Pulmonary artery endothelial cell (primary cell): Measurements from ENCODE around the gene UNC13A. TPM values are rescaled to one million over a fixed set of nuclear protein-coding genes. Genes with fewer than 3 reads are reported as not detected.
"Not testable (repeated sequence)": the region's sequence is repeated elsewhere in the genome, so short reads cannot be mapped to it uniquely, and the experiment has no call there.

Source experiments
- DNase-seq: peaks from one replicate; pipeline ENCODE4 v3.0.0-alpha.2; 2011; ENCODE audit warnings: low read depth, low spot score
- total RNA-seq: library from RNA; depleted of rRNA; stranded (reverse); fragments of >200 nt; gene quantifications from 2 replicates; pipeline ENCODE4 v1.2.3, GENCODE V29; 2014

UNC13A gene
- total RNA-seq, 1 donor from 2014 or later, result under 0.01 TPM

DNA sequence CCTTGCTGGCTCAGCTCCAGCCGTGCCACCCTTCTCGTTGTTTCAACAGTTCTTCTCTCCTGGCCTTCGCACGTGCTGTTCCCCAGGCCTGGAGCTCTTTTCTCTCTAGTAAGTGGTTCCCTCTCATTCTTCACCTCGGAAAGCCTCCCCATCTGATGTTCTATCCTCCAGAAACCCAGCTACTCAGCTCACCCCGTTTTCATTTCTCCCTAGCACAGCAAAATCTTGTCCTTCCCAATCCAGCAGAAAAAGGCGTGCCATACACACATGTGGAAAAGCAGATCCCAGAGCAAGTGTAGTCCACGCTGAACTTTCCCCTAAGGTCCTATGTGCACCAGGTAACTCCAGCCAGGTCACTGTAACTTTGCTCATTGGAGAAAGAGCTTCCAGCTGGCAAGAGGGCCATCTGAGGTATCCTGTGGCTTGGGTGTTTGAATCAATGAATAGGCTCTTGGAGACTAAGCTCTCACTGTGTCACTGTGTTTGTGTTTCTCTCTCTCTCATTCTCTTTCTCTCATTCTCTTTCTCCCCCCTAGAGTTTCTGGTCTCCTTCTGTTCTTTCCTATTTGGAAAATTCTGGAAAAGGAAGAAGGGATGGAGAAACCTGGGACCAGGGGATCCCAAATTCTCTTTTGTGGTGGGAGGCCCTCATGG, 83.7 kb downstream of the UNC13A start:
- DNase-seq, result no peak

DNA sequence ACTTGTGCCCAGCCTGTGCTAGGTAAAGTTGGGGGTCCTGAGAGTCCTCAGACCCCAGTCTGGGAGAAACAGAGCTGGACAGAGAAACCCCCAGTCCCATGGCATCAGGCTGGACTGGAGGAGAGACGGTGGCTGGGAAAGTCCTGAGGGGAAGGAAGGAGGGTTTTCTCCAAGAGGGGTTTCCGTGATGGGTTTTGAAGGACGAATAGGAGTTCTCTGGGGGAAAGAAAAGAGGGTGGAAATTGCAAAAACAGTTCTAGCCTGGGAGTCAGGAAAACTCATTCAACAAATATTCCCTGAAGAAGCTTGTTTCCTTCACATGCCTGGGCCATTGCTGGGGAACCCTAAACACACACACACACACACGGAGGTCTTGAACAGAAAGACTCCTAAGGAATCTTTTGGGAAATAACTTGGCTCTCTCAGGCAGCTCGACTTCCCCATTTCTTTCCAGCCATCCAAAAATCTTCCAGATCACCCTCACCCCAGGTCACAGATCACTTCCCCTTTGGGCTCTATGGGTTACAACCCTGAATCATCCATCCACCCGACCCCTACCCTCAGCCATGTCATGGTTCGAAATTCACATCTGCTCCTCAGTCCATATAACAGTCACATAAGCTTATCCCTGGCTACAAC, 85.2 kb downstream of the UNC13A start:
- DNase-seq, result no peak

DNA sequence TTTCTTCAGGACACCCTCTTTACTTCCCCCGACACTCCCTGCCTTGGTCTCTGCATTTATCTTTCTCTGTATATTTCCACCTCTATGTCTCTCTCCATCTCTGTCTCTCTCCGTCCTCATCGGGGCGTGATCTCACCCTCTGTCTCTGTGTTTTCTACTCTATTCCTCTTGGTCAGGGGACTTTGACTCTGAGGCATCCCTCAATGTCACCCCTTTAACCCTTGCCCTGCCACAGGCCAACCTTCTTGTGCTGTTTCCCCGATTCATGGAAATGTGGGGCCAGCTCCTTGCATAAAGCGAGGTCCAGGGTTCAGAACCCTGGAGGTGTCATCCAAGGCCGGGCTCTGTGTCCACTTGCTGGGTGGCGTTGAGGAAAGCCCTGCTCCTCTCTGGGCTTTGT, 85.9 kb downstream of the UNC13A start:
- no peak for DNase-seq

DNA sequence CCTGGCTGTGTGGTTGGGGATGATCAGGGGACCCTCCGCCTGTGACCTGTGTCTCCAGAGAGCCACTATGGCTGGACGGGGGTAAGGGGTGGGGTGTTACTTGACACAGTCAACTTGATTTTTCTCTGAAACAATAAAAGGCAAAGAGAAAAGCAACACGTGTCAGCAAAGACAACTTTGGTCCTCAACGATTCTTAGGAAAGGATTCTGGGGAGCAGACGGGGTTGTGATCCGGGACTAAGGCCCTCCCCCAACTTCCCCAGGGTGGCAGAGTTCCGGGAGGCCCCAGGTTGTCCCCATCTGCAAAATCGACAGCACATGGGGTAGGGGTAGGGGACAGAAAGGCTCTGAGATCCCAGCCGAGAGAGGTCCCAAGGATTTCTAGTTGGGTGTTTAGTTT, 86.5 kb downstream of the UNC13A start:
- DNase-seq, result no peak

DNA sequence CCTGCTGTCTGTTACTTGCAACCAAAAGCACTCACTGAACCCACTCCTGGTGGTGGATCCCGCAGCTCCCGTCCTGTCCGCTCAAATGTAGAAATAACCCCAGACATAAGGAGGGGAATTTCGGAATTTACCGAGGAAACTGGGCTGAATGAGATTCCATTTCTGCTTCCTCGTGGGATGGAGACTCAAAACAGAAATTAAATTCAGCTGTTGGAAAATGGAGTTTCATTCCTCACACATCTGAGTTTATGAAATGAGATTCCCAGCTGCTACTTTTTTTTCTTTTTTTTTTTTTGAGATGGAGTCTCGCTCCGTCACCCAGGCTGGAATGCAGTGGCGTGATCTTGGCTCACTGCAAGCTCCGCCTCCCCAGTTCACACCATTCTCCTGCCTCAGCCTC, 88.4 kb downstream of the UNC13A start:
- DNase-seq, result no peak

DNA sequence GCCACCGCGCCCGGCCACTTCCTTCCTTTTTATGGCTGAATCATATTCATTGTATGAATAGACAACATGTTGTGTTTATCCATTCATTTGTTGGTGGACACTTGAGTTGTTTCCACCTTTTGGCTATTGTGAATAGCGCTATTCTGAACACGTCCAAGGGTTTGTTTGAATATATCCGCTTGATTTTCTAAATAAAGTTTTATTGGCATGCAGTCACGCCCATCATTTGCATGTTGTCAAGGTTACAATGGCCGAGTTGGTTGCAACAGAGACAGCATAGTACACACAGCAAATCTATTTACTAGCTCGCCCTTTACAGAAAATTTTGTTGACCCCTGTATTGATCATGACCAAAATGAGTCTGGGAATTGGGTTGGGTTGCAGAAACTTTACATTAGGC, 89.2 kb downstream of the UNC13A start:
- no peak for DNase-seq

DNA sequence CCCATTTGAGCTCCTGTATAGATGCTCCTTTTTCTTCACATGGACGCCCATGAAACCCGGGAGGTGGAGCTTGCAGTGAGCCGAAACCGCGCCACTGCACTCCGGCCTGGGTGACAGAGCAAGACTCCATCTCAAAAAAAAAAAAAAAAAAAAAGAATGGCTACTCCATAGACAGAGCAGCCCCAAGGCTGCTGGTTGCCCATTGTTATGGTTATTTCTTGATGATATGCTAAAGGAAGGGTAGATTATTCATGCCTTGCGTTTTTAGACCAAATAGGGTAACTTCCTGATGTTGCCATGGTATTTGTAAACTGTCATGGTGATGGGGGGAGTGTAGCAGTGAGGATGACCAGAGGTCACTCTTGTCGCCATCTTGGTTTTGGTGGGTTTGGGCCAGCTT, 90.1 kb downstream of the UNC13A start:
- not testable (repeated sequence) for DNase-seq

DNA sequence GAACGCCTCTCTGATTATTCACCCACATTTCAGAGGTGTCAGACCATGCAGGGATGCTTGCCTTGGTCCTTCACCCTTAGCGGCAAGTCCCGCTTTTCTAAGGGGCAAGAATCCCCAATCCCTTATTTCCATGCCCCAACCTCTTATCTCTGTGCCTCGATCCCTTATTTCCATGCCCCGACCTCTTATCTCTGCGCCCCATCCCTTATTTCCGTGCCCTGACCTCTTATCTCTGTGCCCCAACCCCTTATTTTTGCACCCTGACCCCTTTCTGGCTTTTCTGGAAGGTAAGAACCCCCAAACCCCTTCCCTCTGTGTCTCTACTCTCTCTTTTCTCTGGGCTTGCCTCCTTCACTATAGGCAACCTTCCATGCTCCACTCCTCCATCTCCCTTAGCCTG, 93.9 kb downstream of the UNC13A start:
- not testable (repeated sequence) for DNase-seq

DNA sequence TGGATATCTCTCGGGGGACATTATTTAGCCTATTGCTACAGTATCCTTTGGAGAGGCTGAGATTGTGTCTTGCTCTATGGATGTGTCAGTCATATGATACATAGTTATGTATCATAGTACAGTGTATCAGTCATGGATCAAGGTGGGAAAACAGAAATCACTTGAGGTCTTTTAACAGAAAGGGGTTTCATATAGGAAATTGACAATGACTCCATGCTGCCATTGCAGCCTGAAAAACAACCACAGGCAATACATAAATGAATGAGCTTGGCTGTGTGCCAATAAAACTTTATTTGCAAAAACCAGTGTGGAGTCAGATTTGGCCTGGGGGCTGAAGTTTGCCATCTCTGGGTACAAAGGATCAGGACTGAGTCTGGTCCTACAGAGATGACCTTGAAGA, 97.3 kb downstream of the UNC13A start:
- no peak for DNase-seq

DNA sequence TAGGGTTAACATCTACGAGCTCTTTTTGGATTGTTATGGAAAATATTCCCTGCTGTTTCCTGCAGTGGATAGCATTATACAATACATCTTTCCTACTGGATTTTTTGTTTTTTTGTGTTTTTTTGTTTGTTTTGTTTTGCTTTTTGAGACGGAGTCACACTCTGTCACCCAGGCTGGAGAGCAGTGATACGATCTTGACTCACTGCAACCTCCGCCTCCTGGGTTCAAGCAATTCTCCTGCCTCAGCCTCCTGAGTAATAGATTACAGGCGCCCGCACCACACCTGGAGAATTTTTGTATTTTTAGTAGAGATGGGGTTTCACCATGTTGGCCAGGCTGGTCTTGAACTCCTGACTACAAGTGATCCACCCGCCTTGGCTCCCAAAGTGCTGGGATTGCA, 102.8 kb downstream of the UNC13A start:
- not testable (repeated sequence) for DNase-seq

DNA sequence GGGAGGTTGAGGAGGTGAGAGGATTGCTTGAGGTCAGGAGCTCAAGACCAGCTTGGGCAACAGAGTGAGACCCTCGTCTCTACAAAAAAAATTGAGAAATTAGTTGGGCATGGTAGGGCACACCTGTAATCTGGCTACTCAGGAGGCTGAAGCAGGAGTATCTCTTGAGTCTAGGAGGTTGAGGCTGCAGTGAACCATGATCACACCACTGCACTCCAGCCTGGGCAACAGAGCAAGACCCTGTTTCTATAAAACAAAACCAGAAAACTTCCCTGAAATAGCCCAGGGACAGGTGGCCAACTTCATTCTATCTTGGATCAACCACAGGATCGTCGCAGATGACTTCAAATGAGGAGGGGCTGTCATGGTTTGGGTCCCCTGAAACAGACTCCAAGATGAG, 104.0 kb downstream of the UNC13A start:
- no peak for DNase-seq

DNA sequence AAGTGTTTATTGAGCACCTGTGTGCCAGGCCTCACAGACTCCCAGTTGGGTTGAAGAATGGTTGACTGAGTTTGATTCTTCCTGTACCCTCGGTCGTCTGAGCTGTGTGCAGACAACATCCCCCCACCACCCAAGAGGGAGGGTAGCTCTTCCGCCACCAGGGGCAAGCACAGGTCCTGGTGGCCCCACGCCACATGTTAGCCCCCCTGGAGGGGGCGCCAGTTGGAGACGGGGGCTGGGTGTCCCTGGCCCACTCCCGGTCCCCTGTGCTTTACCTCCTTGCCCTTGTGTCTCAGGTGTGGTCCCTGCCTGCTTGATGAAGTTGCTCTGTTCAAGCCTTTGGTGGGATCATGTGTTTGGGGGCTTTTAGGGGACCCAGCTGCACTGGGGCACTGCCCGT, 105.5 kb downstream of the UNC13A start:
- no peak for DNase-seq

DNA sequence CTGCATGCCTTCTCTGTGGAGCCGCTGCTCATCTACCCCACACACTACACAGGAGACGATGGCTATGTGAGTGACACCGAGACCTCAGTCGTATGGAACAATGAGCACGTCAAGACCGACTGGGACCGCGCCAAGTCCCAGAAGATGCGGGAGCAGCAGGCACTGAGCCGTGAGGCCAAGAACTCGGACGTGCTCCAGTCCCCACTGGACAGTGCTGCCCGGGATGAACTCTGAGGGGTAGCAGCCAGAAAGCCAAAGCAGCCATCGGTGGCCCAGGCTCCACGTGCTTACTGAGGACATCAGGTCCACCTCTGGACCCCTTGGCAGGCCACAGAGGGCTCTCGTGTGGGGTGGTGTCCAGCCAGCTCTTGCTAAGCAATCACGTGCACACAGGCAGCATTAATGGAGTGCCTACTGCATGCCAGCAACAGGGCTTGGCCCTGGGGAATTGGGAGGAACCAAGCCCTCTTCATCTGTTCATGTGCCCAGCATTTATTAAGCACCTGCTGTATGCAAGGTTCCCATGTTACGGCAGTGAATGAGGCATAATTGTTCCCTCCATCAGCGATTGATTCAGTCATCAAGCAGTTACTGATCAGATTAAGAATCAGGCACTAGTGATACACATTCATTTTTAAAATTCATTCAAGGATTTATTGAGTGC, 106.8 kb downstream of the UNC13A start:
- DNase-seq, result no peak

DNA sequence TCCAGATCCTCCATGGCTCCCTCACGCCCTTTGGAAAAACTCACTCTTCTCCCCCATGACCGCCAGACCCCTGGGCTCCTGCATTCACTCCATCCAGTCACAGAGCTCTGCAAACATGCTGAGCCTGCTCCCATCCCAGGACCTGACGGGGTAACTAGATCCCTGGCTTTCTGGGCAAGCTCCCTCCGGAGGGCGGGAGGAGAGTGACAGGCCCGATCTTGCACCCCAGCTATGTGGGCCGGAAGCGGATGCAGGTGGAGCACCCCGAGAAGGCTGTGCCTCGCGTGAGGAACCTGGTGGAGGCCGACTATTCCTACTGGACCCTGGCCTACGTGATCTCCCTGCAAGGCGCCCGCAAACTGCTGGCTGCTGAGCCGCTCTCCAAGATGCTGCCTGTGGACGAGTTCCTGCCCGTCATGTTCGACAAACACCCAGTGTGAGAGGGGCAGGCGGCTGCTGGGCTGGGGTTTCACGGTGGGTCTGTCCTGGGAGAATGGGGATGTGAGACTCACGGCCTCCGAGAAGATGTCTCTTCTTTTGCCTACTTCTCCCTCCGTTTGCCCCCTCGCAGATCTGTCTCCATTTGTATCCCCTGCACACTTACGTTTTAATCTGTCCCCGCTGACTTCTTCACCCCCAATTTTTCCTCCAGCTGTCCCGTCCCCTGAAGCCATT, 107.5 kb downstream of the UNC13A start:
- no peak for DNase-seq

DNA sequence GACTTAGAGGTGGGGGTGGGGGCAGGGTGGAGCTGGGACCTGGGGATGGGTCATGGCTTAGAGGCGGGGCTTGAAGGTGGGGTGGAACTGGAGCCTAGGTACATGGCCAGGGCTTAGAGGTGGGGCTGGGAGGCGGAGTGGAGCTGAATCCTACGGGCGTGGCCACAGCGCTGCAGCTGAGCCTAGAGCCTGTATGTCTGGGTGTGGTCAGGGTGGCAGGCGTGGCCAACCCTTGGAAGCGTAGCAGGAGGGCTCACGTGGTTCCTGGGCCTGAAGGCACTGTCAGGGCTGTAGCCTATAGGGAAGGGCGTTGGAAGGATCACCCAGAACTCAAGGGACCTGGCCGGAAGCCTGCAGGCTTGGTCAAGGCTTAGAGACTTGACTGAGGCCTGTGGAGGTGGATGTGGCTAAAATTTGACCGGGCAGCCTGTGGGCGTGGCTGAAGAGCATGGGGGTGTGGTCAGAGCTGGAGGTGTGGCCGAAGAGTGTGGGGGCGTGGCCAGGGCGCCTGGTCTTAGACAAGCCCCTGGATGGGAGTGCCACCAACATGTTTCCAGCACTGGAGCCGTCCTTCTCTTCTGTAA, 108.4 kb downstream of the UNC13A start:
- DNase-seq, result no peak

DNA sequence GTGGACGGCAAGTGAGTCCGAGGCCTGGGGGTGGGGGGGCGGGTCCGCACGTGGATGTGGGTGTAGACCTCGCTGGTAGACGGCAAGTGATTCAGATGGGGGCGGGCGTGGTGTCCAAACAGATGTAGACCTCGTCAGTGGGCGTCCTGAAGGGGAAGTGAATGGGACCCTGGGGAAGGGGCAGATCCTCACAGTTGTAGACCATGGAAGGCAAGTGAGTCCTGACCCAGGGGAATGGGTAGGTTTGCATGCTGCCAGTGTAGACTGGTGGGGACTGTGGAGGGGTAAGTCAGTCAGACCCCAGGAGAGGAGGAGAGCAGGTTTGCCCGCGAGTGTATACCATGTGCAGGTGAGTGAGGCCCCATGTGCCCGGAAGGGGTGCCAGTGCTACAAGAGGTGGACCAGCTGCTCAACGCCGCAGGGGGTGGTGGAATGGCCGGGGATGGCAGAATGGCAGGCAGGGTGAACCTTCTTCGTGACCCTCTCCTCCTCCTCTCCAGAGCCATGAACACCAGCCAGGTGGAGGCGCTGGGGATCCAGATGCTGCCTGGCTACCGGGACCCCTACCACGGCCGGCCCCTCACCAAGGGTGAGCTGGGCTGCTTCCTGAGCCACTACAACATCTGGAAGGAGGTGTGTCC, 110.6 kb downstream of the UNC13A start:
- DNase-seq, result no peak

DNA sequence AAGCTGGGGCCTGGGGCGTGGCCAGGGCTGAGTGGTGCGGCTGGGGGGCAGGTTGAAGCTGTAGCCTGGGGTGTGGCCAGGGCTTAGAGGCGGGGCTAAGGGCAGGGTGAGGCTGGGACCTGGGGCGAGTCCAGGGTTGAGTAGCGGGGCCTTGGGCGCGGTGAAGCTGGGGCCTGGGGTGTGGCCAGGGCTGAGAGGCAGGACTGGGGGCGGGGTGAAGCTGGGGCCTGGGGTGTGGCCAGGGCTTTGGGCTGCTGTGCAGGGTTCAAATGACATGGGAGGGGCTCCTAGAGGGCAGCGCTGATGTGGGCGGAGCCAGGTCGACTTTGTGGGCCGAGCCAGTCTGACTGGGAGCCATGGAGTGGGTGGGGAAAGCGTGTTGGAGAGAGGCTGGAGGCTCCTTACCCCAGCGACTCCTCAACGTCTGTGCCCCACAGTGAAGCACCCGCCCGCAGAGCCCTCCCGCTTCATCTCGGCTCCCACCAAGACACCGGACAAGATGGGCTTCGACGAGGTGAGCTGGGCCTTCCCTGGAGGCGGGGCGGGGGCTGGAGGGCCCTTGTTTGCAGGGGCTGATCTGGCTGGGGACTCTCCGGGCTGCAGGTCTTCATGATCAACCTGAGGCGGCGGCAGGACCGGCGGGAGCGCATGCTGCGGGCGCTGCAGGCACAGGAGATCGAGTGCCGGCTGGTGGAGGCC, 111.2 kb downstream of the UNC13A start:
- DNase-seq, result no peak

DNA sequence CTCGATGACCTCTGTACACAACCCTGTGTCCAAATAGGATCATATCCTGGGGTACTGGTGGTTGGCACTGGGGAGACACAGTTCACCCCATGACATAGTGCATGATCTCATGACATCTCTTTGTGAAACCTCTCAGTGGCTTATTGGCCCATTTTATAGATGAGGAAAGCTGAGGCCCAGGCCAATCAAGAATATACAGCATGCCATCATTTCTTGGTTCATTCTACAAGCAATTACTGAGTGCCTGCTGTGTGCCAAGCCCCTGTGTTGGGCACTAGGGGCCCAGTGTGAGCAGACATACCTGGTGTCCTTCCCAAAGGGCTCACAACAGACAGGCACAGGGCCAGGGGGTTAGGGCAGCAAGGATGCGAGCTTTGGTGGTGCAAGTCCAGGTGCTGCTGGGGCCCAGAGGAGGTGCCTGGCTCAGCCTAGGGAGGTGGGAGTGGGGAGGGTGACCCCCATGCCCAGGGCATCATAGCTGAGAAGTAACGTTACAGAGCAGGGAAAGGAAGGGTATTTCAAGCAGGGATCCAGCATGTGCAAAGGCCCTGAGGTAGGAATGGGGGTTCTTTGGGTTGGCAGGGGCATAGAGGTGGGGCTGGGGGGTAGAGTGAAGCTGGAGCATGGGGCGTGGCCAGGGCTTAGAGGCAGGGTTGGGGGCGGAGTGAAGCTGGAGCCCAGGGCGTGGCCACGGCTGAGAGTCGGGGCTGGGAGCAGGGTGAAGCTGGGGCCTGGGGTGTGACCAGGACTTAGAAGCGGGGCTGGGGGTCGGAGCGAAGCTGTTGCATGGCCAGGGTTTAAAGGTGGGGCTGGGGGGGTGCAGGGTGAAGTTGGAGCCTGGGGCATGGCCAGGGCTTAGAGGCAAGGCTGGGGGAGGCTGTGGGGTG, 112.0 kb downstream of the UNC13A start:
- DNase-seq, result no peak

DNA sequence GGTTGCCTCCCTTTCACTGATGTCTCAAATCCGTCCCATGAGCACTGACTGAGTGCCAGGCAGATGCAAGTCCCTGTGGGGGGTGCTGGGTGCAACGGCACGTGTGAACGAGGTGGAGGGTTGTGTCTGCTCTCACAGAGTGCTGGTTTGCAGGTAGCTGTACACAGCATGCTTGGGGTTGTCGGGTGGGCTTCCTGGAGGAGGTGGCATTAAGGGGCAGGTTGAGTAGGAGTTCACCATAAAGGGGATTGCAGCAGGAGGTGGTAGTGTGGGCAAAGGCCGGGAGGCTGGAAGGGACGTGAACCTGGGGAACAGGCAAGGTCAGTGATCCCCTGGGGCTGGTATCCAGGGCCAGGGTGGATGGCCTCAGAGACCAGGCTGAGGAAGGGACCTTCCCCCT, 115.5 kb downstream of the UNC13A start:
- DNase-seq, result no peak

DNA sequence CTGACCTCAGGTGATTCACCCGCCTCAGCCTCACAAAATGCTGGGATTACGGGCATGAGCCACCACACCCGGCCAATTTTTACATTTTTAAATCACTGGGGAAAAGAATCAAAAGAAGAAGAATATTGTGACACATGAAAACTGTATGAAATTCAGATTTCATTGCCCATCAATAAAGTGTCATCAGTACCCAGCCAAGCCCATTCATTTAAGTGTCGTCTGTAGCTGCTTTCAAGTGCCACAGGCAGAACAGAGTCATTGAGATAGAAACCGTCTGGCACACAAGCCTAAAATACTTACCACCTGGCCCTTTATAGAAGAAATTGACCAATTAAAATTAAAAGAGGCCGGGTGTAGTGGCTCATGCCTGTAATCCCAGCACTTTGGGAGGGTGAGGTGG, 117.4 kb downstream of the UNC13A start:
- no peak for DNase-seq
